Nephron (organoid): ENCODE data around the gene FBXO11.

ENCODE experiments used
- H3K27ac Mint-ChIP-seq, 3 experiments: 2 replicates each; pipeline ENCODE4 v1.8.0; 2020; ENCODE audit warnings: mixed read lengths in 3 of 3, mild to moderate bottlenecking in 2 of 3, moderate library complexity in 1 of 3
- H3K27me3 Mint-ChIP-seq: 2 replicates; pipeline ENCODE4 v1.8.0; 2021; ENCODE audit warnings: low read depth, mild to moderate bottlenecking, moderate library complexity, mixed read lengths
- H3K36me3 Mint-ChIP-seq: 2 replicates; pipeline ENCODE4 v1.8.0; 2020; ENCODE audit warnings: low read depth, mixed read lengths
- H3K4me1 Mint-ChIP-seq: 2 replicates; pipeline ENCODE4 v1.8.0; 2020; ENCODE audit warnings: mixed read lengths
- H3K4me3 Mint-ChIP-seq, 3 experiments: 2 replicates each; pipeline ENCODE4 v1.8.0; 2020; ENCODE audit warnings: mild to moderate bottlenecking in 3 of 3, mixed read lengths in 3 of 3, moderate library complexity in 2 of 3
- H3K9me3 Mint-ChIP-seq: 2 replicates; pipeline ENCODE4 v1.8.0; 2020; ENCODE audit warnings: mixed read lengths
- TF ChIP-seq, protein P1 (sequence below), 3 experiments: fragments of 200-600 bp; sonication (generic); IDR thresholded peaks; one replicate each; pipeline ENCODE4 v1.5.0; 2021; ENCODE audit warnings: antibody characterized with exemption in 3 of 3; ENCODE audit not compliant: unreplicated experiment in 3 of 3

The FBXO11 gene

GRCh38 chr2:47872941-47873340 is 33.4 kb downstream of the FBXO11 start:
- no peaks in the 10 kb centered on the region for H3K27me3 Mint-ChIP-seq
- H3K4me3 Mint-ChIP-seq = no peak overlapping the region
- no peaks in the 10 kb centered on the region for H3K9me3 Mint-ChIP-seq
- peaks cover 19% of the 10 kb centered on the region for H3K4me1 Mint-ChIP-seq
- TF ChIP-seq, protein P1, sequence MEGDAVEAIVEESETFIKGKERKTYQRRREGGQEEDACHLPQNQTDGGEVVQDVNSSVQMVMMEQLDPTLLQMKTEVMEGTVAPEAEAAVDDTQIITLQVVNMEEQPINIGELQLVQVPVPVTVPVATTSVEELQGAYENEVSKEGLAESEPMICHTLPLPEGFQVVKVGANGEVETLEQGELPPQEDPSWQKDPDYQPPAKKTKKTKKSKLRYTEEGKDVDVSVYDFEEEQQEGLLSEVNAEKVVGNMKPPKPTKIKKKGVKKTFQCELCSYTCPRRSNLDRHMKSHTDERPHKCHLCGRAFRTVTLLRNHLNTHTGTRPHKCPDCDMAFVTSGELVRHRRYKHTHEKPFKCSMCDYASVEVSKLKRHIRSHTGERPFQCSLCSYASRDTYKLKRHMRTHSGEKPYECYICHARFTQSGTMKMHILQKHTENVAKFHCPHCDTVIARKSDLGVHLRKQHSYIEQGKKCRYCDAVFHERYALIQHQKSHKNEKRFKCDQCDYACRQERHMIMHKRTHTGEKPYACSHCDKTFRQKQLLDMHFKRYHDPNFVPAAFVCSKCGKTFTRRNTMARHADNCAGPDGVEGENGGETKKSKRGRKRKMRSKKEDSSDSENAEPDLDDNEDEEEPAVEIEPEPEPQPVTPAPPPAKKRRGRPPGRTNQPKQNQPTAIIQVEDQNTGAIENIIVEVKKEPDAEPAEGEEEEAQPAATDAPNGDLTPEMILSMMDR (IDR thresholded peaks at IDR 0.05; ENCODE audit: unreplicated experiment in 3 of 3) = no peak
- no peak overlapping the region for H3K27ac Mint-ChIP-seq
- peaks cover 37% of the 10 kb centered on the region for H3K36me3 Mint-ChIP-seq

DNA sequence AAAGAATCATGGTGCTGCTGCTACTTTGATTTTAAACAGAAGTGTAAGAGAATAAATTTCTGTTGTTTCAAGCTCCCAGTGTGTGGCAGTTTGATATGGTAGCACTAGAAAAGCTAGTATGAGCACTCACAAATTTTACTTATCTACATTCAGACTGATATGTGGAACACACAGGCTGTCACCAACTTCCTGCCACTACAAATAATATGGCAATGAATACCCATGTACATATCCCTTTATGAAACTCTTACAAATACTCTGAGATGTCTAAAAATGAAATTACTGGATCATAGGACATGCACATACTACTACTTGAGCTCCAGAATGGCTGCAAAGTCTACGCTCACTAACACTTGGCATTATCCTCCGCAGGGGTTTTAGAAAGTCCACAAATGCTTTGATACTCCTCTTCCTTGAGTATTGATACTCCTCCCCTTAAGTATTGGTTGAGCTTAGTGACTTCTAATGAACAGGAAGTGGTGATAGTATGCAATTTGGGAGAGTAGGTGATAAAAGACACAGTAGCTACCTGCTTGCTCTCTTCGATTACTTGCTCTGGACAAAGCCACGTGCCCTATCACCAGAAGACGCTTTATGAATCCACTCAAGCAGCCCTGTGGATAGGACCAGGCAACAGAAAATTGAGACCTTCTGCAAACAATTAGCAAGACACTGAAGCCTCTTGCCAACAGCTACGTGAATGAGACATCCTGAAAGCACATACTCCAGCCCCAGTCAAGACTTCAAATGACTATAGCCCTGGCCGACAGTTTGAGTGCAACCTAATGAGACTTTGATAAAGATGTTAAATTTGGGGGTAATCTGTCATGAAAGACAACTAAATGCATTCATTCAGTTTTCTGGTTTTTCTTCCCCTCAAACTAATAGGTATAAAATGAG is 35.4 kb downstream of the FBXO11 start:
- TF ChIP-seq, protein P1 (IDR thresholded peaks at IDR 0.05; ENCODE audit: unreplicated experiment in 3 of 3) = no peak
- H3K27me3 Mint-ChIP-seq = no peaks in the 10 kb centered on the region
- H3K36me3 Mint-ChIP-seq = peaks cover 27% of the 10 kb centered on the region
- no peaks in the 10 kb centered on the region for H3K9me3 Mint-ChIP-seq
- H3K4me3 Mint-ChIP-seq = no peak overlapping the region
- H3K4me1 Mint-ChIP-seq = peaks cover 29% of the 10 kb centered on the region
- no peak overlapping the region for H3K27ac Mint-ChIP-seq

DNA sequence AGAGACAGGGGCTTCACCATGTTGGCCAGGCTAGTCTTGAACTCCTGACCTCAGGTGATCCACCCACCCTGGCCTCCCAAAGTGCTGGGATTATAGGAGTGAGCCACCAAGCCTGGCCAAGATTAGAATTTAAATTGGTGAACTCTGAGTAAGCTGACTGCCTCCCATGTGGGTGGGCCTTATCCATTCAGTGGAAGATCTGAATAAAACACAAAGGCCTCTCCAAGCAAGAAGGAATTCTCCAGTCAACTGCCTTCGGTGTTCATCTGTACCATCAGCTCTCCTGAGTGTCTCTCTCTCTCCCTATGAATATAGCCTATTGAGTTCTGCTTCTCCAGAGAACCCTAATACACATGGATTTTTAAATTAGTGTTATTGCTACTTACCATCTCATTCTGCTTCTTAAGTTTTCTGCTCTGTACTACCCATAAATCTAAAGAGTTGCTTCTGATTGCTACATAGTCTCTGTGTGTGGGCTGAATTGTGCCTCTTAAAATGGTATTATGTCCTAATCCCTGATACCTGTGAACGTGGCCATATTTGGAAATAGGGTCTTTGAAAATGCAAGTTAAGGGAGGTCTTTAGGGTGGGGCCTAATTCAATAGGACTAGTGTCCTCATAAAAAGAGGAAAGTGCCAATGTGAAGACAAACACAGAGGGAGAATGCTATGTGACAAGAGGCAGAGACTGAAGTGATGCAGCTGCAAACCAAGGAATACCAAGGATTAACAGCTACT is 36.3 kb downstream of the FBXO11 start:
- H3K9me3 Mint-ChIP-seq = no peaks in the 10 kb centered on the region

DNA sequence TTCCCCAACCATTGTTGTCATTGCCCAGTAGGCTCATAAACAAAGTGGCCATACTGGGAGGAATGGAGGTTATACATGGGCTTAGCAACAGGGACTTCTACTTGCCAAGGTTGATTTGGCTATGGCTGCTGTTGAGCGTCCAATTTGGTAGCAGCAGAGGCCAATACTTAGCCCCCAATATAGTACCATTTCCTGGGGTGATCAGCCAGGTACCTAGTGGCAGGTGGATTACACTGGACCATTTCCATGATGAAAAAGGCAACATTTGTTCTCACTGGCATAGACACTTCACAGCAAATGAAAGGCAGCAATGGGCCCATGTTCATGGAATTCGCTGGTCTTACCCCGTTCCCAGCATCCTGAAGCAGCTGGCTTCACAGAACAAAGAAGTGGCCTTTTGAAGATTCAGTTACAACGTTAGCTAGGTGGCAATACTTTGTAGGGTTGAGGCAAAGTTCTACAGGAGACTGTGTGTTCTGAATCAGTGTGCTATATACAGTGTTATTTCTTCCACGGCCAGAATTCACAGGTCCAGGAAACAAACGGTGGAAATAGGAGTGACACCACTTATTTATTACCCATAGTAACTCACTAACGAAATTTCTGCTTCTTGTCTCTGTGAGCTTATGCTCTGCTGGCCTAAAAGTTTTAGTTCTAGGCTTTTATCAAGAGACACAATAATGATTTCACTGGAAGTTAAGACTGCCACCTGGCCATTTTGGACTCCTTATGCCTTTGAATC is 37.5 kb downstream of the FBXO11 start:
- H3K9me3 Mint-ChIP-seq = no peaks in the 10 kb centered on the region
- no peaks in the 10 kb centered on the region for H3K27me3 Mint-ChIP-seq
- TF ChIP-seq, protein P1 (IDR thresholded peaks at IDR 0.05; ENCODE audit: unreplicated experiment in 3 of 3) = no peak
- peaks cover 32% of the 10 kb centered on the region for H3K36me3 Mint-ChIP-seq
- H3K4me1 Mint-ChIP-seq = peaks cover 29% of the 10 kb centered on the region
- H3K4me3 Mint-ChIP-seq = no peak overlapping the region
- no peak overlapping the region for H3K27ac Mint-ChIP-seq

More for the DNA sequence above, 36.3 kb downstream of the FBXO11 start:
- H3K4me1 Mint-ChIP-seq = peaks cover 29% of the 10 kb centered on the region
- no peak overlapping the region for H3K4me3 Mint-ChIP-seq
- H3K27ac Mint-ChIP-seq = no peak overlapping the region
- TF ChIP-seq, protein P1 (IDR thresholded peaks at IDR 0.05; ENCODE audit: unreplicated experiment in 3 of 3) = no peak
- H3K27me3 Mint-ChIP-seq = no peaks in the 10 kb centered on the region
- H3K36me3 Mint-ChIP-seq = peaks cover 31% of the 10 kb centered on the region

DNA sequence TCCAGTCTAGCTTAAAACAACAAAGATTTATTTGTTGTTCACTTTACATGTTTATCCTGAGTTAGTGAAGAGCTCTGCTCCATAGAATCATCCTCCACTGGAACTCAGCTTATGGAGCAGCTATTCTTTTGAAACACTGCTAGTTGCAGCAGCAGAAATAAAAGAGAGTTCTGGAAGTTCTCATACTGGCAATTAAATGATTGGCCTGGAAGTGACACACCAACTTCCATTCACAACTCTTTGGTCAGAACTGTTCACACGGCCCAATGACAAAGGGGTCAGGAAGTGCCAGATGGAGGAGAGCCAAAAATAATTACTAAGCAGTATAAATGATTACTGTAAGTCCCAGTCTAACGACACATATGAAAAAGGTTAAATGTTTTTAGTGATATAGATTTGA is 39.1 kb downstream of the FBXO11 start:
- Mint-ChIP-seq H3K36me3 (peaks cover 26% of the 10 kb centered on the region), H3K9me3 (no peaks in the 10 kb centered on the region), H3K27me3 (no peaks in the 10 kb centered on the region), H3K27ac (peak overlapping the region in 2 of 3 experiments; percentile 18 to 53), H3K4me1 (peaks cover 26% of the 10 kb centered on the region), H3K4me3 (no peak overlapping the region)
- TF ChIP-seq, protein P1 (IDR thresholded peaks at IDR 0.05; ENCODE audit: unreplicated experiment in 3 of 3) = no peak
